ENCODE data around the gene TMEM134.

TMEM134 gene

DNA sequence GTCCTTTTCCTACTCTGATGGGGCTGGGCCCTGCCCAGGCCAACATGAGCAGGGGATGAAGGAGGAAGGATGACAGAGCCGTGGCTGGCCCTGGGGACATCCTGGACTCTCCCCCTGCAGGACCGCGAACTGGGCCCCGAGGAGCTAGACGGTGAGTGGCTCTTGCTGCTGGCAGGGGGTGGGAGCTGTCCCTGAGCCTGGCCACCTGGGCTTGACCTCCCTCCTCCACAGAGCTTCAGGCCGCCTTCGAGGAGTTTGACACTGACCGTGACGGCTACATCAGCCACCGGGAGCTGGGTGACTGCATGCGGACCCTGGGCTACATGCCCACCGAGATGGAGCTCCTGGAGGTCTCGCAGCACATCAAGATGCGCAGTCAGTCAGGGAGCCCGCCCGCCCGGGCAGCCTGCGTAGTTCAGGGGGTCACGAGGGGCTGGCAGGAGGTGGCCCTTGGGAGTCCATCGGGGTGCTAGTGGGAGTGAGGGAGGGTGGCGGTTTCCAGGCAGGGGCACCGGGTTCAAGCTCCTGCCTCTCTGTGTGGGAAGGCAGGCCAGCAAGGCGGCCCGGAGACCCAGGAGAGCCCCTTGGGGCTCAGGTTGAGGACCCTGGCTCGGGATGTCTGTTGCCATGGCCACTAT is 12.9 kb downstream of the TMEM134 start:
- no peak for DNase-seq

DNA sequence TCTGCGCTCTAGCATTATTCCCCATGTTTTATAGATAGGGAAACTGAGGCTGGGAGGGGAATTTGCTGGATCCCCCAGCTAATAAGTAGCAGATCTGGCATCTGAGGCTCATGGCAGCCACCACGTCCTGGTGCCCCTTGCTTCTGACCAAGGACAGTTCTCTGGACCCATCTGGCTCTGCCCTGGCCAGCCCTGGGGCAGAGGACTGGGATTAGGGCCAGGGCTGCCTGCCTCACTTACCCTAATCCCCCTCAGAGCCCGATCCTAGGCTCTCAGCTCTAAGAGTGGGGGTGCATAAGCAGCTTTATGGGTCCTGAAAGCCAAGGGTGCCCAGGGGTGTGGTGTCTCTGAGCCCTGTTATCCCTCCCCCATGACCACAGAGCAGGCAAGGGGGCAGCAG is 14.0 kb downstream of the TMEM134 start, which contains the start of gene CABP4:
Gene CABP4, plus strand, starts transcription at position 301 of the 400 bp plus-strand sequence. Its CDS starts 70 bp downstream, at position 371.
- no peak for DNase-seq

DNA sequence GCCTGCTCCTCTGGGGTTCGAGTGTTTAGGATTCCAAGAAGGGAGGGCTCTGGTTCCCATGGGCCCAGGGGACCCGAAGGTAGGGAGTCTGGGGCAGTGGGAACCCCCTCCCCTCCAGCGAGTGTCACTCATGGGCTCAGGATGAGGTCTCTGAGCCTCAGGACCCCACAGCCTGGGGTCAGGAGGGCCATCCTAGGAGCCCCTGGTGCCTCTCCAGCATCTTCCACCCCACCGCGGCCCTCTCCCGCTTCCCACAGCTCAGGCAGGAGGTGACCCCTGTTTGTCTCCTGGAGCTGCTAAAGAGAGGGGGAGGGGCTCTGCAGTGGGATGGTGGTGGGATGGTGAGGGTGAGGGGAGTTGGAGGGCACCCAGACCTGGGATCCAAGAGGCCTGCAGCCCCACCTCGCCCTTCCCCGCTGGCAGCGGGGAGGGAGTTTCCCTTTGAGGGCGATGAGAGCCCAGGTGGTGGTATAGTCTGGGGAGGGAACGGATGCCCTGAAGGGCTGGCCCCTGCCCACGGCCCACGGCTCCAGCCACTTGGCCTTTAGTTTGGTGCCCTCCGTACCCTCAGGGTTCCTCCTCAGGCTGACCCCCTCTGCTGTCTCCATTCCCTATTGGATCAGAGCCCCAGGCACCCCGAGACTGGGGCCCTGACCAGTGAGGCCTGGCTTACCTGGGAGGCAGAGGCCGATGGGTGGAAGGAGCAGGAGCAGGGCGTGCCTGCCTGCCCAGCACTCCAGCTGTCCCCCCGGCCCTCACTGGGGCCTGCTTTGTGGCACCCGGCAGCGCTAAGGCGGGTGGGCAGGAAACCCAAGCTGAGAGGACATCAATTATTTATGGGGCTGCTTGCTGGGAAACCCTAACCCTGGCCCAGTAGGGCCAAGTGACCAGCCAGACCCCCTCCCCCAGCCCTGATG is 15.0 kb downstream of the TMEM134 start:
- no peak for DNase-seq

DNA sequence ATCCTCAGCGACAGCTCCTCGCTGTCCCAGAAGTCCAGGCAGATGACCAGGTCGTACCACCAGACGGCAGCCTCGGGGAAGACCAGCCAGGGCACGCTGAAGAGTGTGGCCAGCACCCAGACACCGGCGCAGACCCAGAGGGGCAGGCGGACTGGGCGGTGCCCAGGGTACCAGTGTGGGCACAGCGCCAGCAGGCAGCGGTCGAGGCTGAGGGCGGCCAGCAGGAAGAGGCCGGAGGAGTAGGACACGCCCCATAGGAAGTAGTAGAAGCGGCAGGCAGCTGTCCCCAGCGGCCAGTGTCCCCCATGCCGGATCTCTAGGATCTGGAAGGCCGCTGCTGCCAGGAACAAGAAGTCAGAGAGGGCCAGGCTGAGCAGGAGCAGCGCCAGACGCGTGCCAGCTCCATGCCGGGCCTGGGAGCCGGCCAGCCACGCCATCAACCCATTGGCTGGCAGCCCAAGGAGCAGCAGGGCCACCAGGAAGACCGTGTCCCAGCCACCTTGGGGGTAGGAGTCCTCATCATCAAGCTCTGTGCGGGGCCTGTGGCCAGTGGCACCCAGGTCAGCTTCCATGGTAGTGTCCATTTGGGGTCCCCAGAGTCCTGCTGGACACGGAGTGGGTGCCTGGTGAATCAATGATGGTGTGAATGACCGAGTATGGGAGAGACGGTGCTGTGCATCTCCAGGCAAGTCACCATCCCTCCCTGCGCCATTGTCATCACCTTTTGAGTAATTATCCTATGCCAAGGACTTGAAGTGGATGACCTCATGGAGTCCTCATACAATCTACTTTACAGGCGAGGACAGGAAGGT is 16.7 kb downstream of the TMEM134 start, which contains the start of gene GPR152:
Gene GPR152, minus strand, starts transcription at position 589 of the 812 bp plus-strand sequence. Its CDS starts 5 bp downstream, at position 584.
- DNase-seq: no peak

DNA sequence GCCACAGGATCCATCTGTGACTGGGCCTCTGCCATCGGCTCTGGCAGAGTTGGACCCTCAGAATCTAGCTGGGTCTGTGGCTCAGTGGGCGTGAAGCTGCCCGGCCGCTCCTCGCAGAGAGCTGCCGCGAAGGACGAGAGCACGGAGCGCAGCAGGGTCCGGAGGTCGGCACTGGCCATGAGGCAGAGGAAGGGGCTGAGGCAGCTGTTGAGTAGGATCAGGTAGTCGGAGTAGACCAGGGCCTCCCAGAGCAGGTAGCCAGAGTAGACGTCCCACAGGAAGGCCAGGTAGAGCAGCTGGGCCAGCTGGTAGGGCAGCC is 17.4 kb downstream of the TMEM134 start:
- no peak for DNase-seq

DNA sequence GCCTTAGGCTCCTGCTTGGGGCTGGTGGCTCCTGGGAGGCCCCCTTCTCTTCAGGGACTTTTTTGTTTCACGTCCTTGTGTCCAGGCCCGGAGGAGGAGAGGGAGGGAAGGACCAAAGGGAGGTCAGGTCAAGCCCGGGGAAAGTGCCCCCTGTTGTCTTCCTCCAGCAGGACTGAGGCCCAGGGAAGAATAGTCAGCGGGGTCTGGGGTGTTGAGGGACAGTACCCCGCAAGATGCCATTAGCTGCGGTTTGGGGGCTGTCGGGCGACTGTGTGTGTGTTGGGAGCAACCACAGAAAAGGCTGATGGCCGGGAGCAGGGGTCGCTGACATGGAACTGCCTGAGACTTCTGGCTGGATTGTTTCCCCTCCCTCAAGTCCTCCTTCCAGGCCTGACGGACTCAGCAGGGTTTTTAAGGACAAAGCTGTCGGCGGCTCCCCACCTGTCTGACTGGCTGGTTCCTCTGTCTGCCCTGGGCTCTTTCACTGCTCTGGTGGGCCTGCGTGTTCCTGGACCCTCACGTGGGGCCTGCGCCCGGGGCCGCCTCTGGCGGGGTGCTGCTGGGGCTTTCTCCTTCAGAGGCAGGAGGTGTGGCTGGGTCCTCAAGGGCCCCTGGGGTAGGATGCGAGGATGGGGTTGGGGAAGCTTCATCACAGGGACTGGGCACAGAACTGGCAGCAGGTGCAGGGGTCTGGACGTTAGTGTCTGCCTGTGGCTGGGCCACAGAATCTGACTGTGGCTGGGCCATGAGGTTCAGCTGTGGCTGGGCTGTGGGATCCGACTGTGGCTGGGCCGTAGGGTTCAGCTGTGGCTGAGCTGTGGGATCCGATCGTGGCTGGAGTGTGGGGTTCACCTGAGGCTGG is 18.0 kb downstream of the TMEM134 start:
- no peak for DNase-seq

DNA sequence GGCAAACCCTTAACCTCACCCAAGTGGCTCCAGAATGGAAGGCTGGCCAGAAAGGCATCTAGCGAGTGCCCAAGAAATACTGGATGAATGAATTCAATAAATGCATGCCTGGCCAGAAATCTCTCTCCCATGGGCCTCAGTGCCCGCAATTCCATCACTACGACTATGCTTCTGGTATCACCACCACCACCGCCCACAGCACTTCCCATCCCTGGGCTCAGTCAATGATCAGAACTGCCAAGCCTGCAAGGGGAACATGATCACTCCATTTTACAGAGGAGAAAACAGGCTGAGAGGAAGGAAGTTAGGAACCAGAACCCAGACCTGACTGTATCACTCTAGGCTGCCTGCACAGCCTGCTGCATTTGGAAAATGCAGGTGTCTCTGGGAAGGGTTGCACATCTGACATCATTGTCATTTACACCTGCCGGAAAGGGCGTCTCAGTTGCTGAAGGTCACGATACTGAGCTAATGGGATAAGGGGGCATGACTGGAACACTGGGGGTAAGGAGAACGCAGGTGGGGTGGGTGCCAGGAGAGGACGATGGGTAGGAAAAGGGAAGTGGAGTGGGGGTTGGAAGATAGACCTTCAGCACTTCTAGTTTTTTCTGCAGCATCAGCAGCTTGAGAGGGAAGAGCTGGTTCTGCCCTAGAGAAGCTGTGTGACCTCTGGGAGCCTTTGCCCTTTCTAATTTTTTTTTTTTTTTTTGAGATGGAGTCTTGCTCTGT is 19.8 kb downstream of the TMEM134 start:
- DNase-seq: no peak

DNA sequence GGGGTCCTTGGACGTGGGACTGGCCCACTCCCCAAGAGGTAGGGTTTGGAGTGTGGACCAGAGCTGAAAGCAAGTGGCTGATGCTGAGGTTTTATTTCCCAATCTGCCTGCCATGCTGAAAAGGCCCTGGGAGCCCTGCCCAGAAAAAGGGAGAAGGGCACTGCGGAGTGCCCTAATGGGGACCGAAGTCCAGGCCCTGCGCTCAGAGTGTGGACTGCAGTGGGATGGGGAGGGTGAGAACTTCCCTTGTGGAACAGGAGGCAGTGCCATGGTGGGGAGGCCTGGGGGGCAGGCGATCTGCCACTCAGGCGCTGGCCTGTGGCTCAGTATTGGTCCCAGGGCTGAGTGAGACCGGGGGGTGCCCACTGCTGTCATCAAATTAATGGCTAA is 20.8 kb downstream of the TMEM134 start:
- DNase-seq: no peak

DNA sequence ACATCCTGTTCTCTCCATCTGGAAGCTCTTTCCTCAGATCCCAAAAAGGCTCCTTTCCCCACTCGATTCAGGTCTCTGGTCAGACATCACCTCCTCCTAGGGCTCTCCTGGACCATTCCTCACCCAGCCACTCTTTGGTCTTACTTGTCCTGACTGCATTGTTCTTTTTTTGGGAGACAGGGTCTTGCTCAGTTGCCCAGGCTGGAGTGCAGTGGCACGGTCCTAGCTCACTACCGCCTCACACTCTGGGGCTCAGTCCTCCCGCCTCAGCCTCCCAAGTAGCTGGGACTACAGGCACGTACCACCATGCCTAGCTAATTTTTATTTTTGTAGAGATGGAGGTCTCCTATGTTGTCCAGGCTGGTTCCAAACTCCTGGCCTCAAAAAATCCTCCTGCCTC is 23.5 kb downstream of the TMEM134 start:
- DNase-seq: no peak

DNA sequence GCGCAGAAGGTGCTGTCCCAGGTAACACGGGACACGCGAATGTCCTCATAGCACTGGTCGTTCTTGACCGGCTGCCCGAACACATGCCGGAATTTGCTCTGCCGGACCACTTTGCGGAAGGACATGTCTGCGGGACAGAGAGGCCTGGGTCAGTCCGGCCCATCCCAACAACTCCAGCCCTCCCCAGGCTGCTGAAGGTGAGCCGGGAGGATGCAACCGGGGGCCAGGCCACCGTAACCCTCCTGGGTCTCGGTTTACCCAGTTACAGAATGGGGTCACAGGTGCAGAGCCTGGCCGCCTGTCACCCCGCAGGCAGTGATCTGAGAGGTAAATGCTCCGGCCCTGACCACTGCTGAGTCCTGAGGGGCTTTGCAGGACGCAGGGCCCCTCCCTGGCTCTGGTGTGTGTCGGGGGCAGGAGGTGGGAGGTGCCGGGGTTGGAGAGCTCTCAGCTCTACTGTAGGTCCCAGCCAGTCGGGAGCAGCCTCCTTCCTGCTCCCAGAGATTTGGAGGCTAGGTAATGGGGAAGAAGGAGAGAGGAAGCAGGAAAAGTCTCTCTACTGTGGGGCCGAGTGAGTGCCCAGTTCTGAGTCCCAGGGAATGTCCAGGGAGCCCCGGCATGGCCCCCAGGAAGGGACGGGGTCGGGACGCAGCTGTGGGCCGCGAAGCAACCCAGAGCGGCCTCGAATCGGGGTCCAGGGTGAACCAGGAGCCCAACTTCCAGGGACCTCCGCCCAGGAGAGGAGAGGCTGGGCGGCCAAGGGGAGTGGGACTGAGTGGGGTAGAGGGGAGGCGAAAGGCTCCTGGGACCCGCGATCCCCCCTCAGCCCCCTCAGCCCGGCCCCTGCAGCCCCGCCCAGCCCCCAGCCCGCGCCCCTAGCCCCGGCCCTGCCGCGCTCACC is 26.3 kb downstream of the TMEM134 start:
- no peak for DNase-seq

DNA sequence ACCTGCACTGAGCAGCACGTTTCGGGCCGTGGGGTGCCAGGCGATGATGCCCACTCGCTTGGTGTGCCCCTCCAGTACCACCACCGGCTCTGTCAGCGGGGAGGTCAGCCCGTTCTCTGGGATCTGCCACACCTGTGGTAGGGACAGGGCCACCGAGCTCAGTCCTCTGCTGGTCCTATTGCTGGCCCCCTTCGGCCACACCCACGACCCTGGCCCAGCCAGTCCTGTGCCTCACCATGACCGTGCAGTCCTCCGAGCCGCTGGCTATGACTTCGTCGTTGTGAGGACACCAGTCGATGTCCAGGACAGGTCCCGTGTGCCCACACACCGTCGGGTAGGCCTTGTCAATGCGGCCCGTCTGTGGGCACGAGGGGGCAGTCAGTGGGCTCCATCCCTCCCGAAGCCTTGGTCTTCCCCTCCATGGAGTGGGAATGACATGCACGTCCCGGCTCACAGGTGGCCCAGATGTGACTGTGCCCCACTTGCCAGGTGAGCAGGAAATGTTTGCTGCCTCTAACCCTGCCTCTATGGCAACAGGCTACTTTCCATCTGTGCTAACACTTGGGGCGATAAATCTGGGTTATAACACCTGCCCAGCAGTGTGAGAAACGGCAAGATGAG is 27.2 kb downstream of the TMEM134 start:
- DNase-seq: no peak

DNA sequence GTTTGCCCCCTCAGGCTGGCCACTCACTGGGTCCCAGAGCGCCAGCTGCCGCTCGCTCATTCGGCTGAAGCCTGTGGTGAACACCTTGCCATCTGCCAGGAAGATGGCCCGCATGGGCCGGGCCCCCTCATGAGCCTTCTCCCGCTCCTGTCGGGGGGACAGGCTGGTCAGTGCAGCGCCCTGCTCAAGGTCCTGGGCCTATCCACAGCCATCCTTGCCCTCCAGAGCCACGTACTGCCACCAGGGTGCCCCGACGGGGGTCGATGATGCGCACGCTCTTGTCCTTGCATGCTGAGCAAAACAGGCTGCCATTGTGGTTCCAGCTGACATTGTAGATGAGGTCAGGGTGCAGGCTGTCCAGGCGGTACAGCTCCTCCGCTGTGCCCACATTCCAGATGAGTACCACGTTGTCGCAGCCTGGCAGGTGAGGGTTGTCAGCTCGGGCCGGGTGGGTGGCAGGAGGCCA is 27.9 kb downstream of the TMEM134 start:
- no peak for DNase-seq

DNA sequence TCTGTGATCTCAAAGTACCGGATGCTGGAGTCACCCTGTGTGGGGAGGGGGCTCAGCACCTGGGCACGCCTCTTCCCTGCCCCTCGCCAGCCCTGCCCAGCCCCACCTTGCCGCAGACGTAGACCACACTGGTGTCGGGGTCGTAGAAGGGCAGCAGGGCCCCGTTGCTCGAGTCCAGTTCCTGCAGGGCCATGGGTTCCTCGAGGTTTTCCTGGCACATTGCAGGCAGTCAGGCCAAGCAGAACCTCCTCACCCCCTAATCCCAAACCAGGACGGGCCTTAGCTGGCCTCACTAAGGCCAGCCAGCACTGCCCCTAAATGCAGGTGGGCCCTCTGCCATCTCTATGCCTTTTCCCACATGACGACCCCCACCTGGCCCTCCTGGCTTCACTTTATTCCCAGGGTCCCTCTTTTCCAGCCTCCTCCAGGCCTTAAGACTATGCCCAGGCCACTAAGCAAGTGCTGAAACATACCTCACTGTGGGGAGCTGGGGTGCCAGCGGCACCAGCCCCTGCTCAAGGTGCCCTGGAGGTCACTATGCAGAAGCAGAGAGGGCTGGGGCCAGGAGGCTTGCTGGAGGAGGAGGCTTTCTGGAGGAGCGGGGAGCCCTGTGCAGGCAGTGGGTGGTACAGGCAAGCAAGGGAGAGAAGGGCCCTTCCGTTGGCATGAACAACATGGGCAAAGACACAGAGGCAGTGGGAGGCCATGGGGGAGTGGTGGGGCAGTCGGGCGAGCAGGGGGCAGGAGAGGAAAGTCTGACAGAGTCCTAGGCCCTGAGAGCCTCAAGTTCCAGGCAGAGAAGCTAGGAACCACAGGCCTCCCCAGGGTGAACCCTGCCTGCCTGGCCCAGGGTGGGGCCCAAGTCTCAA is 28.6 kb downstream of the TMEM134 start:
- DNase-seq: no peak

DNA sequence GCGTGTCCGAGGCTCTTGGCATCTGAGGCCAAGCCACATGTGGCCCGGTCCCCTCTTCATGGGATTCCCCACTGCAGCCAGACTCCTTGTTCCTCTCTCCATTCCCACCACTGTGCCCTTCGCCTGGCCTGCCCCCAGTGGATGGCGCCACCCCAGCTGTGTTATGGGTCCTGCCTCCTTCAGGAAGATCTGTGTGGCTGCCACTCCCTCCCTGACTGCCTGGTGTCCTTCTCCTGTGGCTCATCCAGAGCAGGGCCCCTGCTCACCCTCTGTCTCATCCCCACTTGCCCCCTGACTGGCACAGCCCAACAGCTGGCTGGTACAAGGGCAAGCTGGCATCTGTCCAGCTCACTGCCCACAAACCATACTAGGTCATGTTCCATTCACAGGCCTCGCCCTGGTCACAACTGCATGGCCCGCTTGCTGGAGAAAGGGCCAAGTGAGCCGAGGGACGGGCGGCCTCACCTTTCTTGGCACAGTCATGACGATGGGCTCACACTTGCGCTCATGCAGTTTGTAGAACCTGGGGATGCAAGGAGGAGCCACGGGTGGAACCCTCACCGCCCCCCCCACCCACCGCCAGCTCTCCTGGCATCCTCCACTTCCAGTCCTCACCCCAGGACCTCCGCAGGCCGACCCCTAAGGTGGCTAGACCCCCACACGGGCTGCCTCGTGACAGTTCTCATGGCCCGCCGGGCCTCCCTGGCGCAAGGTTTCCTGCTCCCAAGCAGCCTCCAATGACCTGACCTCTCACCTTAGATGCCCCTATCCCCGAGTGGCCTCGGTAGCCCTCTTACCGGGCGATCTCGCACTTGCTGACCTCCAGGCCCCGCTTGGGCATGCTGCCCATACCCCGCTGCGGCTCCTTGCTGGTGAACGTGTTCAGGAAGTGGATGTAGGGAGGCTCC is 29.5 kb downstream of the TMEM134 start:
- DNase-seq: no peak

DNA sequence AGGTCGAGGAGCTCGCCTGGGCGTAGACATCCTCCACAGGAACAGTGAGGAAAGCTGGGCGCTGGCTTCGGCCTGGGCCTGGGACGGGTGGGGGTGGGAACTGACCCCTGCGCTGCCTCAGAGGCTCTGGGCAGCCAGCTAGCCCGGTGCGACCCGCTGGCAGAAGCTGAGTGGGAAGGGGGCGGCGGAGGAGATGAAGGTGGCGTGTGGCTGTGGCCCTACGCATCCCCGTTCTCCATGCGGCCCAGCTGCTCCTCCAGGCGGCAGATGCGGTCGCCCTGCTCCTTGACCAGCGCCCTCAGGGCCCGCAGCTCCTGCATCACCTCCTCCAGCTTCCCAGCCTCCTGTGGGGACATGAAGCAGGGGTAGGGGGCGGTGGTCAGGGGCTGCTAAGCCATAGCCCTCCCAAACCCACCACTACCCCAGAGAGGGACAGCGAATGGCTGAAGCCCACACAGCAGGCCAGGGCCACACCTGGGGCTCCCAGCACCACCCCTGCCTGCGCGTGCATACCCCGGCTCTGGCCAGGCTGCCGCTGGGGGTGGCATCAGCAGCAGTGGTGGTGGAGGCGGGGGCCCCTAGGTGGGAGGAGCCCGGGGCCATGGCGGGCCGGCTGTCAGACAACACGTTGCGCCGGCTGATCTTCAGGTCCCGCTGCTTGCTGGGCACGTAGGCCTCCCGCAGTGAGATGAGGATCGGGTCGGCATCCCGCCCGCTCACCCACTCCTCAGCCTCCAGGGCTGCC is 30.7 kb downstream of the TMEM134 start:
- DNase-seq: no peak

DNA sequence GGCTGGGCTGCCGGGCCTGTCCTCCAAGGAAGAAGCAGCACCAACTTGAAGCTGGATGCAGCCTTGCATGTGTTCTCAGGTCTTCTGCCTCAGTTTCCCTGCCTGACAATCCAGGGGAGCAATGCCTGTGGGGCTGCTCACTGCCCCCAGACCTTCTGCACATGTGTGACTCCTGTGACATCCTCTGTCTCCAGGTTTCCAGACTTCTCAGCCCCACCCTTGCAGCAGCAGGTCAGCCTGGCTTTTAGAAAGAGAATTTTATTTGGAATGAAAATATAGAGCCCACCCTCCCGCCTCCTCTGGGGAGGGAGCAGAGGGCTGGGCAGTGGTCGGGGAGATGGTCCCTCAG is 31.3 kb downstream of the TMEM134 start:
- no peak for DNase-seq
